GM18517 (cell line): ENCODE data around the gene OR2G6.
"Not testable (repeated sequence)": the region's sequence is repeated elsewhere in the genome, so short reads cannot be mapped to it uniquely, and the experiment has no call there.

Experiments
- ATAC-seq: cut with Tn5 transposase; IDR thresholded peaks from one replicate; pipeline ENCODE4 v1.9.1; 2021; ENCODE audit warnings: mild to moderate bottlenecking, moderate library complexity; ENCODE audit not compliant: unreplicated experiment

Gene OR2G6

GRCh38 chr1:248507773-248508172 lies at the start of gene OR2G6:
OR2G6 (plus strand) TSS chr1:248508073; CDS start chr1:248521647, 13,574 bp downstream.
- not testable (repeated sequence) for ATAC-seq

- not testable (repeated sequence) for ATAC-seq
Observed at GRCh38 chr1:248459117-248459516, 48.8 kb upstream of the OR2G6 start.

GRCh38 chr1:248471154-248471553 lies 36.7 kb upstream of the OR2G6 start:
- ATAC-seq: no peak

- not testable (repeated sequence) for ATAC-seq
Observed at GRCh38 chr1:248472111-248472510, 35.8 kb upstream of the OR2G6 start.

GRCh38 chr1:248473051-248473450 lies 34.8 kb upstream of the OR2G6 start, which contains the start of gene OR2T3:
OR2T3 (plus strand) TSS chr1:248473351; CDS start chr1:248473351, 0 bp downstream.
- not testable (repeated sequence) for ATAC-seq

- ATAC-seq: not testable (repeated sequence)
Observed at GRCh38 chr1:248475660-248476059, 32.2 kb upstream of the OR2G6 start.

GRCh38 chr1:248481686-248482579 lies 25.9 kb upstream of the OR2G6 start:
- peak; percentile 93 for ATAC-seq

- ATAC-seq: not testable (repeated sequence)
Observed at GRCh38 chr1:248488289-248488688, 19.6 kb upstream of the OR2G6 start, which contains the start of gene OR2T5. OR2T5 (plus strand) TSS chr1:248488589; CDS start chr1:248488589, 0 bp downstream.

GRCh38 chr1:248496661-248497060 lies 11.2 kb upstream of the OR2G6 start:
- ATAC-seq: not testable (repeated sequence)

- not testable (repeated sequence) for ATAC-seq
Observed at GRCh38 chr1:248500305-248501035, 7.4 kb upstream of the OR2G6 start.

- not testable (repeated sequence) for ATAC-seq
Observed at GRCh38 chr1:248510217-248510616, 2.3 kb downstream of the OR2G6 start.

- ATAC-seq: no peak
Observed at GRCh38 chr1:248521856-248522255, 14.0 kb downstream of the OR2G6 start.

GRCh38 chr1:248537449-248537848 lies 29.6 kb downstream of the OR2G6 start:
- ATAC-seq: not testable (repeated sequence)

GRCh38 chr1:248547383-248547782 lies 39.5 kb downstream of the OR2G6 start:
- ATAC-seq: not testable (repeated sequence)

- not testable (repeated sequence) for ATAC-seq
Observed at GRCh38 chr1:248551027-248551426, 43.2 kb downstream of the OR2G6 start.

- not testable (repeated sequence) for ATAC-seq
Observed at GRCh38 chr1:248562672-248563071, 54.8 kb downstream of the OR2G6 start, which contains the start of gene OR2T29. OR2T29 (minus strand) TSS chr1:248562772; CDS start chr1:248559491, 3,281 bp downstream.

- not testable (repeated sequence) for ATAC-seq
Observed at GRCh38 chr1:248565530-248566373, 57.9 kb downstream of the OR2G6 start.

GRCh38 chr1:248569049-248569448 lies 61.2 kb downstream of the OR2G6 start:
- not testable (repeated sequence) for ATAC-seq

- ATAC-seq: not testable (repeated sequence)
Observed at GRCh38 chr1:248570811-248571210, 62.9 kb downstream of the OR2G6 start.

GRCh38 chr1:248572049-248572448 lies 64.2 kb downstream of the OR2G6 start:
- not testable (repeated sequence) for ATAC-seq
